ENCODE results near the gene DIPK1B. TPM values are rescaled to one million over a fixed set of nuclear protein-coding genes. Genes with fewer than 3 reads are reported as not detected.

Gene DIPK1B
- total and polyA plus RNA-seq, 10 of the 15 experiments (the other 5 are each of a cell fraction or from before 2014, with no cell fraction given) = 0.08 to 0.28 (median 0.13) TPM; not detected in 3

- WGBS (ENCODE audit: insufficient coverage, insufficient replicate concordance, low lambda C conversion rate, missing lambda C conversion rate) = 65% methylated on average over 31 of the region's 31 CpGs
- Histone ChIP-seq H4K20me1 (ENCODE audit: control insufficient read depth, insufficient read depth) (no peaks in the 10 kb centered on the region), H3K4me3 (no peak overlapping the region), H3K9ac (ENCODE audit: control insufficient read depth, insufficient read depth, low read length) (no peak overlapping the region), H3K36me3 (ENCODE audit: control insufficient read depth in 2 of 2, insufficient read depth in 2 of 2, low read length in 1 of 2) (no peaks in the 10 kb centered on the region), H3K27ac (ENCODE audit: control insufficient read depth, insufficient read depth) (no peak overlapping the region), H3K4me1 (ENCODE audit: control insufficient read depth, insufficient read depth, low read length) (no peaks in the 10 kb centered on the region), H3K4me2 (ENCODE audit: control insufficient read depth, insufficient read depth) (no peak overlapping the region), H3K27me3 (replicated peaks in 1 of 2; ENCODE audit: control insufficient read depth in 2 of 2, insufficient read depth in 2 of 2, low read length in 1 of 2) (0 out of 4 replicates have a peak, but pooled peaks cover 0 to 2% of the 10 kb centered on the region in 2 experiments), H3K9me3 (replicated peaks; ENCODE audit: control insufficient read depth, insufficient read depth, low read length) (peaks cover 33% of the 10 kb centered on the region), H2AFZ (ENCODE audit: control insufficient read depth, low read depth, low read length) (no peak overlapping the region), H3K79me2 (ENCODE audit: control insufficient read depth, insufficient read depth, low read length) (no peaks in the 10 kb centered on the region)
- ChIA-PET RAD21 (ENCODE audit: unreplicated experiment) (no interaction called here), POLR2A (no interaction called here), SMC1A (ENCODE audit: uncharacterized antibody, unreplicated experiment) (no interaction called here), CTCF (no interaction called here)
- no TSS peak for BruUV-seq (replicated peaks)
- FAIRE-seq (no peak), ATAC-seq (no peak), DNase-seq (ENCODE audit: low read depth, low spot score) (no peak)
- in situ Hi-C loops (cut with MboI) (no loop called here), intact Hi-C loops (cut with micrococcal nuclease; ENCODE audit: unreplicated experiment) (no loop called here)
- TF ChIP-seq CREB1 (IDR thresholded peaks at IDR 0.05; ENCODE audit: low read depth) = no peak
- TF ChIP-seq STAT3 (IDR thresholded peaks at IDR 0.05; ENCODE audit: low read depth, low read length) = no peak
- no peak for TF ChIP-seq BACH1 (IDR thresholded peaks at IDR 0.05; ENCODE audit: borderline replicate concordance)
Observed at GRCh38 chr9:136753371-136754058, 41.1 kb downstream of the DIPK1B start.

- Histone ChIP-seq H3K4me2 (ENCODE audit: control insufficient read depth, insufficient read depth) (no peak overlapping the region), H2AFZ (ENCODE audit: control insufficient read depth, low read depth, low read length) (no peak overlapping the region), H3K9ac (ENCODE audit: control insufficient read depth, insufficient read depth, low read length) (no peak overlapping the region), H3K9me3 (replicated peaks; ENCODE audit: control insufficient read depth, insufficient read depth, low read length) (peaks cover 33% of the 10 kb centered on the region), H3K4me1 (ENCODE audit: control insufficient read depth, insufficient read depth, low read length) (no peaks in the 10 kb centered on the region), H4K20me1 (ENCODE audit: control insufficient read depth, insufficient read depth) (no peaks in the 10 kb centered on the region), H3K4me3 (no peak overlapping the region), H3K36me3 (ENCODE audit: control insufficient read depth in 2 of 2, insufficient read depth in 2 of 2, low read length in 1 of 2) (no peaks in the 10 kb centered on the region), H3K79me2 (ENCODE audit: control insufficient read depth, insufficient read depth, low read length) (no peaks in the 10 kb centered on the region), H3K27me3 (replicated peaks in 1 of 2; ENCODE audit: control insufficient read depth in 2 of 2, insufficient read depth in 2 of 2, low read length in 1 of 2) (0 out of 4 replicates have a peak, but pooled peaks cover 0 to 2% of the 10 kb centered on the region in 2 experiments), H3K27ac (ENCODE audit: control insufficient read depth, insufficient read depth) (no peak overlapping the region)
- ChIA-PET POLR2A (no interaction called here), SMC1A (ENCODE audit: uncharacterized antibody, unreplicated experiment) (no interaction called here), RAD21 (ENCODE audit: unreplicated experiment) (no interaction called here), CTCF (no interaction called here)
- in situ Hi-C loops (cut with MboI) (no loop called here), intact Hi-C loops (cut with micrococcal nuclease; ENCODE audit: unreplicated experiment) (no loop called here)
- 14% methylated on average over 14 of the region's 17 CpGs for WGBS (ENCODE audit: insufficient coverage, insufficient replicate concordance, low lambda C conversion rate, missing lambda C conversion rate)
- no peak for FAIRE-seq
- BruUV-seq (replicated peaks) = no TSS peak
- TF ChIP-seq ATF3 (IDR thresholded peaks at IDR 0.05; ENCODE audit: borderline replicate concordance, extremely low read depth, low read depth, low read length) (no peak), GATAD2B (conservative IDR thresholded peaks at IDR 0.05; ENCODE audit: low read depth) (no peak), USF2 (IDR thresholded peaks at IDR 0.05; ENCODE audit: borderline replicate concordance, low read depth, low read length) (no peak), STAT3 (IDR thresholded peaks at IDR 0.05; ENCODE audit: low read depth, low read length) (no peak)
- no peak for ATAC-seq
- DNase-seq (ENCODE audit: low read depth, low spot score) = no peak
Observed at GRCh38 chr9:136754059-136754572, 41.7 kb downstream of the DIPK1B start.

Data from GM12878 (cell line).